Gastroesophageal sphincter (tissue), 4 donors: ENCODE measurements around the gene ADAM17. TPM values are rescaled to one million over a fixed set of nuclear protein-coding genes. Genes with fewer than 3 reads are reported as not detected.

Experiments
- ATAC-seq: fragments of 150-250 bp; one replicate; pipeline ENCODE4 v1.9.1; 2016; ENCODE audit warnings: mild to moderate bottlenecking, moderate library complexity
- H3K27ac ChIP-seq, 4 donors: fragments of 200-600 bp; sonication (generic) in 3 of 4; 1 replicate in 3 of 4; 2 replicates in 1 of 4; pipeline ENCODE4 v1.5.1; 2016 to 2019
- H3K27me3 ChIP-seq: fragments of 200-600 bp; sonication (generic); one replicate; pipeline ENCODE4 v1.5.1; 2019
- H3K36me3 ChIP-seq, 2 donors: fragments of 200-600 bp; sonication (generic); one replicate each; pipeline ENCODE4 v1.5.1; 2019; ENCODE audit warnings: control low read depth in 1 of 2
- H3K4me1 ChIP-seq, 3 donors: fragments of 200-600 bp; sonication (generic); 1 replicate in 2 of 3; 2 replicates in 1 of 3; pipeline ENCODE4 v1.5.1; 2016 to 2019; ENCODE audit warnings: control low read depth in 2 of 3
- H3K4me3 ChIP-seq, 2 donors: fragments of 200-600 bp; sonication (generic); one replicate each; pipeline ENCODE4 v1.5.1; 2019; ENCODE audit warnings: mild to moderate bottlenecking in 1 of 2, moderate library complexity in 1 of 2
- H3K9me3 ChIP-seq, 3 donors: fragments of 200-600 bp; sonication (generic); one replicate each; pipeline ENCODE4 v1.5.1; 2017 to 2019; ENCODE audit warnings: control low read depth in 2 of 3
- CTCF ChIP-seq, 4 experiments: fragments of 200-600 bp in 2 of 4; fragments of 450-650 bp in 2 of 4; sonication (generic) in 1 of 4; IDR thresholded peaks; one replicate each; pipeline ENCODE4 v1.5.1; 2017 to 2019; ENCODE audit warnings: antibody characterized with exemption in 4 of 4, mild to moderate bottlenecking in 2 of 4, moderate library complexity in 2 of 4
- EP300 ChIP-seq: sonication (generic); formaldehyde crosslinking; IDR thresholded peaks from one replicate; pipeline ENCODE4 v1.6.1; 2017; ENCODE audit warnings: antibody characterized with exemption, mild to moderate bottlenecking
- POLR2A ChIP-seq, 2 donors: fragments of 450-650 bp; IDR thresholded peaks; one replicate each; pipeline ENCODE4 v1.6.1; 2017; ENCODE audit warnings: antibody characterized with exemption in 2 of 2, mild to moderate bottlenecking in 2 of 2, moderate library complexity in 1 of 2
- POLR2AphosphoS5 ChIP-seq: sonication (generic); formaldehyde crosslinking; IDR thresholded peaks from one replicate; pipeline ENCODE4 v1.6.1; 2017; ENCODE audit warnings: antibody characterized with exemption
- WGBS, 2 donors: methylation state at CpG; one replicate each; pipeline ENCODE4 v1.1.5; 2018; ENCODE audit warnings: low coverage in 1 of 2; 5-methylcytosine and 5-hydroxymethylcytosine counted together
- total RNA-seq, 4 donors: library from RNA; depleted of rRNA; stranded (reverse); fragments of >200 nt; gene quantifications; one replicate each; pipeline ENCODE4 v1.1.0, GENCODE V29; 2016

The ADAM17 gene
- total RNA-seq, 4 donors from 2014 or later = 16.0 to 38.3 (median 17.9) TPM

- H3K9me3 ChIP-seq = no peaks in the 10 kb centered on the region
- WGBS, 2 donors = 68 to 82% methylated on average over 4 of the region's 4 CpGs
- H3K27ac ChIP-seq = no peak overlapping the region
- no peak overlapping the region for H3K4me3 ChIP-seq
- H3K4me1 ChIP-seq = no peaks in the 10 kb centered on the region
- ATAC-seq = no peak
- H3K27me3 ChIP-seq = no peaks in the 10 kb centered on the region
- TF ChIP-seq POLR2AphosphoS5 (no peak), EP300 (no peak)
- H3K36me3 ChIP-seq = peaks cover 0 to 82% of the 10 kb centered on the region in 2 donors
These were observed 27.4 kb downstream of the ADAM17 start for GRCh38 chr2:9527995-9528787.

GRCh38 chr2:9525266-9525665, 30.4 kb downstream of the ADAM17 start:
- TF ChIP-seq POLR2A (IDR thresholded peaks at IDR 0.05) (no peak), EP300 (no peak), POLR2AphosphoS5 (no peak), CTCF (IDR thresholded peaks at IDR 0.05) (no peak)
- Histone ChIP-seq H3K4me1 (no peaks in the 10 kb centered on the region), H3K27me3 (no peaks in the 10 kb centered on the region), H3K36me3 (peaks cover 0 to 82% of the 10 kb centered on the region in 2 donors), H3K9me3 (no peaks in the 10 kb centered on the region), H3K4me3 (no peak overlapping the region), H3K27ac (no peak overlapping the region)
- WGBS, 2 donors = 71 to 82% methylated on average over 2 of the region's 2 CpGs
- no peak for ATAC-seq

- WGBS, 2 donors = 73 to 88% methylated on average over 3 to 8 of the region's 8 CpGs
- ATAC-seq = no peak
- TF ChIP-seq EP300 (no peak), POLR2AphosphoS5 (no peak), CTCF (IDR thresholded peaks at IDR 0.05) (no peak), POLR2A (IDR thresholded peaks at IDR 0.05) (no peak)
- no peak overlapping the region for H3K4me3 ChIP-seq
- no peaks in the 10 kb centered on the region for H3K4me1 ChIP-seq
- H3K9me3 ChIP-seq = no peaks in the 10 kb centered on the region
- H3K36me3 ChIP-seq = peaks cover 5 to 86% of the 10 kb centered on the region in 2 donors
- no peaks in the 10 kb centered on the region for H3K27me3 ChIP-seq
- no peak overlapping the region for H3K27ac ChIP-seq
These were observed 31.3 kb downstream of the ADAM17 start for GRCh38 chr2:9524291-9524690.

- 100% methylated on average over 1 to 2 of the region's 2 CpGs for WGBS, 2 donors
- H3K27me3 ChIP-seq = no peaks in the 10 kb centered on the region
- no peak for TF ChIP-seq EP300
- TF ChIP-seq POLR2AphosphoS5 = no peak
- no peak for TF ChIP-seq POLR2A (IDR thresholded peaks at IDR 0.05)
- TF ChIP-seq CTCF (IDR thresholded peaks at IDR 0.05) = no peak
These were observed 36.4 kb downstream of the ADAM17 start for GRCh38 chr2:9519250-9519649.

GRCh38 chr2:9518780-9519179, 36.9 kb downstream of the ADAM17 start:
- Histone ChIP-seq H3K9me3 (no peaks in the 10 kb centered on the region), H3K36me3 (peaks cover 5 to 87% of the 10 kb centered on the region in 2 donors), H3K4me3 (no peak overlapping the region), H3K4me1 (no peaks in the 10 kb centered on the region), H3K27ac (no peak overlapping the region), H3K27me3 (no peaks in the 10 kb centered on the region)
- 93 to 100% methylated on average over 2 to 5 of the region's 7 CpGs for WGBS, 2 donors
- no peak for ATAC-seq
- TF ChIP-seq POLR2A (IDR thresholded peaks at IDR 0.05) = no peak
- no peak for TF ChIP-seq POLR2AphosphoS5
- TF ChIP-seq CTCF (IDR thresholded peaks at IDR 0.05) = no peak
- TF ChIP-seq EP300 = no peak

More at GRCh38 chr2:9519250-9519649, 36.4 kb downstream of the ADAM17 start:
- no peaks in the 10 kb centered on the region for H3K9me3 ChIP-seq
- ATAC-seq = no peak
- no peak overlapping the region for H3K4me3 ChIP-seq
- H3K36me3 ChIP-seq = peaks cover 5 to 89% of the 10 kb centered on the region in 2 donors
- H3K4me1 ChIP-seq = no peaks in the 10 kb centered on the region
- no peak overlapping the region for H3K27ac ChIP-seq
